Astrocyte (in vitro differentiated cells and primary cell): Measurements from ENCODE around the gene GPC5. TPM values are rescaled to one million over a fixed set of nuclear protein-coding genes. Genes with fewer than 3 reads are reported as not detected.

ENCODE experiments used
- DNase-seq: peaks from one replicate; pipeline ENCODE4 v3.0.0-alpha.2; 2010; ENCODE audit warnings: low read depth
- FAIRE-seq: peaks from 2 replicates; lab custom pipeline; 2011; peaks lifted over from hg19 to GRCh38; lab: Jason Lieb, UNC
- H2AFZ ChIP-seq: 2 replicates; pipeline ENCODE4 v1.6.0; 2012; ENCODE audit warnings: low read depth, low read length, inconsistent platforms
- H3K27ac ChIP-seq: 2 replicates; pipeline ENCODE4 v1.5.1; 2011; ENCODE audit warnings: low read depth, low read length, inconsistent platforms
- H3K27me3 ChIP-seq: 2 replicates; pipeline ENCODE4 v1.6.0; 2011; ENCODE audit warnings: low read length, inconsistent platforms; ENCODE audit not compliant: insufficient read depth
- H3K36me3 ChIP-seq: 2 replicates; pipeline ENCODE4 v1.5.1; 2011; ENCODE audit warnings: low read length, inconsistent platforms; ENCODE audit not compliant: insufficient read depth
- H3K4me1 ChIP-seq: 2 replicates; pipeline ENCODE4 v1.5.1; 2011; ENCODE audit warnings: low read length, inconsistent platforms; ENCODE audit not compliant: insufficient read depth
- H3K4me2 ChIP-seq: 2 replicates; pipeline ENCODE4 v1.6.0; 2012; ENCODE audit warnings: low read length, inconsistent platforms
- H3K4me3 ChIP-seq: 2 replicates; pipeline ENCODE4 v1.5.1; 2011; ENCODE audit warnings: low read depth, mild to moderate bottlenecking, low read length, inconsistent platforms; ENCODE audit not compliant: insufficient read depth
- H3K79me2 ChIP-seq: 2 replicates; pipeline ENCODE4 v1.6.0; 2012; ENCODE audit warnings: mild to moderate bottlenecking, low read length, inconsistent platforms; ENCODE audit not compliant: insufficient read depth
- H3K9ac ChIP-seq: 2 replicates; pipeline ENCODE4 v1.6.0; 2012; ENCODE audit warnings: mild to moderate bottlenecking, low read length, inconsistent platforms
- H3K9me3 ChIP-seq: 2 replicates; pipeline ENCODE4 v1.5.1; 2012; ENCODE audit warnings: low read depth, mild to moderate bottlenecking, low read length, inconsistent platforms; ENCODE audit not compliant: insufficient read depth
- H4K20me1 ChIP-seq: 2 replicates; pipeline ENCODE4 v1.6.0; 2012; ENCODE audit warnings: low read length, inconsistent platforms; ENCODE audit not compliant: insufficient read depth
- H3K27ac Mint-ChIP-seq: one replicate; pipeline ENCODE4 v1.8.0; 2021; ENCODE audit warnings: mild to moderate bottlenecking, mixed read lengths; ENCODE audit not compliant: unreplicated experiment
- H3K27me3 Mint-ChIP-seq: one replicate; pipeline ENCODE4 v1.8.0; 2021; ENCODE audit warnings: low read depth, mixed read lengths; ENCODE audit not compliant: unreplicated experiment
- H3K36me3 Mint-ChIP-seq: one replicate; pipeline ENCODE4 v1.8.0; 2021; ENCODE audit warnings: low read depth, mixed read lengths; ENCODE audit not compliant: unreplicated experiment
- H3K4me1 Mint-ChIP-seq: one replicate; pipeline ENCODE4 v1.8.0; 2021; ENCODE audit warnings: low read depth, mixed read lengths; ENCODE audit not compliant: unreplicated experiment
- H3K4me3 Mint-ChIP-seq: one replicate; pipeline ENCODE4 v1.8.0; 2021; ENCODE audit warnings: mild to moderate bottlenecking, moderate library complexity, mixed read lengths; ENCODE audit not compliant: unreplicated experiment
- H3K9me3 Mint-ChIP-seq: one replicate; pipeline ENCODE4 v1.8.0; 2021; ENCODE audit warnings: mild to moderate bottlenecking, mixed read lengths; ENCODE audit not compliant: unreplicated experiment
- CTCF ChIP-seq: IDR thresholded peaks from 2 replicates; pipeline ENCODE4 v1.5.1; 2011; ENCODE audit warnings: low read depth, mild to moderate bottlenecking, inconsistent platforms, low read length, moderate library complexity; ENCODE audit not compliant: insufficient read depth
- EZH2 ChIP-seq: IDR thresholded peaks from 2 replicates; pipeline ENCODE4 v1.6.1; 2012; ENCODE audit warnings: mild to moderate bottlenecking, low read length, inconsistent platforms; ENCODE audit not compliant: insufficient read depth
- total RNA-seq: library from RNA; stranded (reverse); gene quantifications from 2 replicates; pipeline ENCODE4 v1.2.1, GENCODE V29; 2021

The GPC5 gene
- total RNA-seq, 1 donor from 2014 or later: 1.1 TPM

GRCh38 chr13:92849381-92849780 lies 1451.0 kb downstream of the GPC5 start:
- Histone ChIP-seq H3K27me3 (no peaks in the 10 kb centered on the region), H3K9ac (no peak overlapping the region), H3K9me3 (no peaks in the 10 kb centered on the region), H3K4me2 (no peak overlapping the region), H4K20me1 (no peaks in the 10 kb centered on the region), H3K4me3 (no peak overlapping the region), H3K79me2 (no peaks in the 10 kb centered on the region), H3K36me3 (no peaks in the 10 kb centered on the region), H2AFZ (no peak overlapping the region), H3K4me1 (no peaks in the 10 kb centered on the region), H3K27ac (no peak overlapping the region)
- no peak for TF ChIP-seq EZH2
- TF ChIP-seq CTCF: no peak
- Mint-ChIP-seq H3K9me3 (no peaks in the 10 kb centered on the region), H3K36me3 (no peaks in the 10 kb centered on the region), H3K4me1 (peaks cover 3% of the 10 kb centered on the region), H3K27ac (no peak overlapping the region), H3K4me3 (no peak overlapping the region), H3K27me3 (no peaks in the 10 kb centered on the region)
- FAIRE-seq: no peak
- no peak for DNase-seq

- Histone ChIP-seq H3K9ac (no peak overlapping the region), H3K27ac (no peak overlapping the region), H3K4me2 (no peak overlapping the region), H3K79me2 (no peaks in the 10 kb centered on the region), H2AFZ (no peak overlapping the region), H3K27me3 (no peaks in the 10 kb centered on the region), H3K9me3 (no peaks in the 10 kb centered on the region), H3K36me3 (no peaks in the 10 kb centered on the region), H3K4me1 (no peaks in the 10 kb centered on the region), H3K4me3 (no peak overlapping the region), H4K20me1 (no peaks in the 10 kb centered on the region)
- H3K36me3 Mint-ChIP-seq: no peaks in the 10 kb centered on the region
- no peaks in the 10 kb centered on the region for H3K4me1 Mint-ChIP-seq
- FAIRE-seq (no peak), DNase-seq (no peak)
- H3K27me3 Mint-ChIP-seq: no peaks in the 10 kb centered on the region
- H3K4me3 Mint-ChIP-seq: no peak overlapping the region
- TF ChIP-seq EZH2: no peak
- TF ChIP-seq CTCF: no peak
- H3K9me3 Mint-ChIP-seq: no peaks in the 10 kb centered on the region
- H3K27ac Mint-ChIP-seq: no peak overlapping the region
These were observed 1466.3 kb downstream of the GPC5 start for GRCh38 chr13:92864584-92865284.

GRCh38 chr13:92873029-92873428 lies 1474.6 kb downstream of the GPC5 start:
- Mint-ChIP-seq H3K4me1 (no peaks in the 10 kb centered on the region), H3K27me3 (no peaks in the 10 kb centered on the region), H3K4me3 (no peak overlapping the region), H3K36me3 (no peaks in the 10 kb centered on the region), H3K9me3 (peaks cover 8% of the 10 kb centered on the region), H3K27ac (no peak overlapping the region)
- no peaks in the 10 kb centered on the region for H3K9me3 ChIP-seq
- no peak overlapping the region for H3K4me3 ChIP-seq
- H3K4me1 ChIP-seq: no peaks in the 10 kb centered on the region
- no peak overlapping the region for H3K27ac ChIP-seq
- no peak for DNase-seq
- no peaks in the 10 kb centered on the region for H3K36me3 ChIP-seq
- FAIRE-seq: no peak
- H4K20me1 ChIP-seq: no peaks in the 10 kb centered on the region
- no peak for TF ChIP-seq CTCF
- TF ChIP-seq EZH2: no peak
- no peaks in the 10 kb centered on the region for H3K79me2 ChIP-seq
- no peak overlapping the region for H3K4me2 ChIP-seq
- H2AFZ ChIP-seq: no peak overlapping the region
- no peaks in the 10 kb centered on the region for H3K27me3 ChIP-seq
- no peak overlapping the region for H3K9ac ChIP-seq
